Astrocyte (in vitro differentiated cells and primary cell): Measurements from ENCODE around the gene PRKD3.

Experiments used
- EZH2 ChIP-seq: IDR thresholded peaks from 2 replicates; pipeline ENCODE4 v1.6.1; 2012; ENCODE audit warnings: mild to moderate bottlenecking, low read length, inconsistent platforms; ENCODE audit not compliant: insufficient read depth
- TF ChIP-seq, protein P1 (sequence below): IDR thresholded peaks from 2 replicates; pipeline ENCODE4 v1.5.1; 2011; ENCODE audit warnings: low read depth, mild to moderate bottlenecking, inconsistent platforms, low read length, moderate library complexity; ENCODE audit not compliant: insufficient read depth

DNA sequence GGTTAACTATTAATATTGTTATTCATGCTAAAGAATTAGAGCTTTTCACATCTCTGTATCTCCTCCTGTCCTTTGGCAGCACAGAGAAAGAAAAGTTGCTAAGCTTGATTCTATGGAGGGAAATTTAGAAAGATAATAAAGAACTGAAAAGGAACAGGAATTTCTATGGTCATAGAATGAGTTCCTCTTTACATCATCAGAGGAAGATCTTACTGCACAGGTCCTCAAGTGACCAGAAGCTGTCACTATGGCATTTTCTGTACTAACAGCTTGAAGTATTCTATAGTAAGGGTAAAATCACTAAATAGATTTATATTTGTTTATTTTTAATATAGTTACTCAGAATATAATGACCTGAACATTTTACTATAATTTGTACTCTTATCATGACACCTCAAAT, 6.0 kb upstream of the PRKD3 start:
- TF ChIP-seq, protein P1, sequence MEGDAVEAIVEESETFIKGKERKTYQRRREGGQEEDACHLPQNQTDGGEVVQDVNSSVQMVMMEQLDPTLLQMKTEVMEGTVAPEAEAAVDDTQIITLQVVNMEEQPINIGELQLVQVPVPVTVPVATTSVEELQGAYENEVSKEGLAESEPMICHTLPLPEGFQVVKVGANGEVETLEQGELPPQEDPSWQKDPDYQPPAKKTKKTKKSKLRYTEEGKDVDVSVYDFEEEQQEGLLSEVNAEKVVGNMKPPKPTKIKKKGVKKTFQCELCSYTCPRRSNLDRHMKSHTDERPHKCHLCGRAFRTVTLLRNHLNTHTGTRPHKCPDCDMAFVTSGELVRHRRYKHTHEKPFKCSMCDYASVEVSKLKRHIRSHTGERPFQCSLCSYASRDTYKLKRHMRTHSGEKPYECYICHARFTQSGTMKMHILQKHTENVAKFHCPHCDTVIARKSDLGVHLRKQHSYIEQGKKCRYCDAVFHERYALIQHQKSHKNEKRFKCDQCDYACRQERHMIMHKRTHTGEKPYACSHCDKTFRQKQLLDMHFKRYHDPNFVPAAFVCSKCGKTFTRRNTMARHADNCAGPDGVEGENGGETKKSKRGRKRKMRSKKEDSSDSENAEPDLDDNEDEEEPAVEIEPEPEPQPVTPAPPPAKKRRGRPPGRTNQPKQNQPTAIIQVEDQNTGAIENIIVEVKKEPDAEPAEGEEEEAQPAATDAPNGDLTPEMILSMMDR: no peak
- no peak for TF ChIP-seq EZH2
